Measurements from ENCODE around the gene EMC1.

- TF ChIP-seq CTCF (IDR thresholded peaks at IDR 0.05; ENCODE audit: borderline replicate concordance, extremely low read depth, low read length, poor library complexity, severe bottlenecking) (no peak), EZH2 (IDR thresholded peaks at IDR 0.05; ENCODE audit: borderline replicate concordance, low read depth, low read length, severe bottlenecking) (no peak)
Measured at GRCh38 chr1:19178734-19179398, 72.5 kb downstream of the EMC1 start.
